Adrenal gland (tissue), 5 donors: ENCODE measurements around the gene CAPN13.

Experiments used
- CTCF ChIP-seq, 6 experiments: fragments of 450-650 bp in 4 of 6; fragments of 200-600 bp in 2 of 6; sonication (generic) in 1 of 6; IDR thresholded peaks; 1 replicate in 5 of 6; 2 replicates in 1 of 6; pipeline versions ENCODE4 v1.5.1 to v1.8.0; 2016 to 2021; ENCODE audit warnings: antibody characterized with exemption in 6 of 6, mild to moderate bottlenecking in 2 of 6, moderate library complexity in 1 of 6
- POLR2A ChIP-seq, 2 donors: fragments of 450-650 bp; IDR thresholded peaks; one replicate each; pipeline ENCODE4 v1.6.1; 2017; ENCODE audit warnings: antibody characterized with exemption in 2 of 2, mild to moderate bottlenecking in 2 of 2, moderate library complexity in 1 of 2
- donor health status: DM: no; HTN: no; CAD: no.

DNA sequence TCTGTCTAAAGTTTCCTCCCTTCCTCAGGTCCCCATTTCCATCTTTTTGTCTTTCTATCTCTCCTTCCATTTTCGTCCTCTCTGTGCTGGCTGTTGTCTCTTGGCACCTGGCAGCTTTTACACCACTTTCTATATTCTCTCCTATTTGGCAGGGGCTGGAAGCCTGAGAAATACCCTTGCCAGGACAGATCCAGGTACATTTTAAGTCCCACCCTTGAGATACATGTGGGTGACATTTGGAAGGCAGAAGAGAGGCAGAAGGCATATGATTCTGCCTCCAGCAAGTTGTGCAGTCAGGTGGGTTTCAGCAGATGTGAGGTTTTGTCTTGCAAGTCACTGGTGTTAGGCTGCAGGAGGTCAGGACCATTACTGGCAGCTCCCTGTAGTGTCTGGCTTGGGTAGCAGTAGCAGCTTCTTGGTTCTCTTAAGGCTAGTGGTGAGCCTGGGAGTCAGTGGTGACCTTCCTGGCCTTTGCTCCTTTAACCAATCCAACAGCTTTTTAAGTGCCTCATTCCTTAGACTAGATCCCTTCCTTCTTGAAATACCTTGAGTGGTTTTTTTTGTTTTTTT lies 90.1 kb downstream of the CAPN13 start:
- TF ChIP-seq CTCF (IDR thresholded peaks at IDR 0.05) (no peak), POLR2A (IDR thresholded peaks at IDR 0.05) (no peak)
